ENCODE measurements around the gene QRFPR. TPM values are rescaled to one million over a fixed set of nuclear protein-coding genes. Genes with fewer than 3 reads are reported as not detected.

QRFPR gene
- polyA plus RNA-seq, 1 donor (not counting 4 experiments of a cell fraction or from before 2014, with no cell fraction given), result 0.38 TPM

- Histone ChIP-seq H3K36me3 (ENCODE audit: control insufficient read depth in 2 of 2, extremely low read depth in 1 of 2, insufficient read depth in 2 of 2, low read length in 2 of 2) (no peaks in the 10 kb centered on the region), H3K4me1 (ENCODE audit: control insufficient read depth, extremely low read depth, insufficient read depth, low read length) (peaks cover 7% of the 10 kb centered on the region), H3K4me2 (ENCODE audit: control insufficient read depth, extremely low read depth, insufficient read depth, low read depth, low read length) (no peak overlapping the region), H3K4me3 (ENCODE audit: control insufficient read depth in 2 of 3, extremely low read depth in 1 of 3, insufficient read depth in 2 of 3, low read depth in 1 of 3, low read length in 3 of 3) (no peak overlapping the region), H2AFZ (ENCODE audit: control insufficient read depth, low read length) (no peak overlapping the region), H3K27me3 (ENCODE audit: control insufficient read depth, extremely low read depth, insufficient read depth, low read length) (no peaks in the 10 kb centered on the region), H4K20me1 (ENCODE audit: control insufficient read depth, extremely low read depth, insufficient read depth, low read length) (no peaks in the 10 kb centered on the region), H3K27ac (ENCODE audit: control insufficient read depth, insufficient read depth, low read length) (no peak overlapping the region), H3K9ac (ENCODE audit: control insufficient read depth, extremely low read depth, insufficient read depth, low read length) (no peak overlapping the region), H3K9me3 (ENCODE audit: control insufficient read depth, low read depth, low read length) (no peaks in the 10 kb centered on the region), H3K9me1 (ENCODE audit: control insufficient read depth, extremely low read depth, insufficient read depth, low read length) (no peaks in the 10 kb centered on the region), H3K79me2 (ENCODE audit: control insufficient read depth, insufficient read depth, low read length) (no peaks in the 10 kb centered on the region)
- dilution Hi-C loops (cut with MboI; ENCODE audit: extremely low pct_ligation_motif_present, low sequenced_read_pairs), result no loop called here
- TF ChIP-seq EZH2 (IDR thresholded peaks at IDR 0.05; ENCODE audit: low read length) (no peak), CTCF (optimal IDR thresholded peaks at IDR 0.05 in 1 of 3, IDR thresholded peaks at IDR 0.05 in 1 of 3, conservative IDR thresholded peaks at IDR 0.05 in 1 of 3; ENCODE audit: extremely low read depth in 1 of 3, insufficient read depth in 2 of 3, low read length in 3 of 3) (no peak)
- DNase-seq (ENCODE audit: low read depth, low spot score), result no peak
- FAIRE-seq, result peak; percentile 44
Observed at GRCh38 chr4:121360495-121360894, 20.3 kb downstream of the QRFPR start.

- no peak for DNase-seq (ENCODE audit: low read depth, low spot score)
- Histone ChIP-seq H3K9me3 (ENCODE audit: control insufficient read depth, low read depth, low read length) (no peaks in the 10 kb centered on the region), H3K27ac (ENCODE audit: control insufficient read depth, insufficient read depth, low read length) (peak overlapping the region; percentile 7), H3K4me1 (ENCODE audit: control insufficient read depth, extremely low read depth, insufficient read depth, low read length) (peaks cover 7% of the 10 kb centered on the region), H3K36me3 (ENCODE audit: control insufficient read depth in 2 of 2, extremely low read depth in 1 of 2, insufficient read depth in 2 of 2, low read length in 2 of 2) (no peaks in the 10 kb centered on the region), H3K9ac (ENCODE audit: control insufficient read depth, extremely low read depth, insufficient read depth, low read length) (no peak overlapping the region), H4K20me1 (ENCODE audit: control insufficient read depth, extremely low read depth, insufficient read depth, low read length) (no peaks in the 10 kb centered on the region), H3K4me2 (ENCODE audit: control insufficient read depth, extremely low read depth, insufficient read depth, low read depth, low read length) (no peak overlapping the region), H3K9me1 (ENCODE audit: control insufficient read depth, extremely low read depth, insufficient read depth, low read length) (no peaks in the 10 kb centered on the region), H3K27me3 (ENCODE audit: control insufficient read depth, extremely low read depth, insufficient read depth, low read length) (no peaks in the 10 kb centered on the region), H3K4me3 (ENCODE audit: control insufficient read depth in 2 of 3, extremely low read depth in 1 of 3, insufficient read depth in 2 of 3, low read depth in 1 of 3, low read length in 3 of 3) (no peak overlapping the region), H2AFZ (ENCODE audit: control insufficient read depth, low read length) (no peak overlapping the region), H3K79me2 (ENCODE audit: control insufficient read depth, insufficient read depth, low read length) (no peaks in the 10 kb centered on the region)
- dilution Hi-C loops (cut with MboI; ENCODE audit: extremely low pct_ligation_motif_present, low sequenced_read_pairs), result no loop called here
- TF ChIP-seq CTCF (optimal IDR thresholded peaks at IDR 0.05 in 1 of 3, IDR thresholded peaks at IDR 0.05 in 1 of 3, conservative IDR thresholded peaks at IDR 0.05 in 1 of 3; ENCODE audit: extremely low read depth in 1 of 3, insufficient read depth in 2 of 3, low read length in 3 of 3) (no peak), EZH2 (IDR thresholded peaks at IDR 0.05; ENCODE audit: low read length) (no peak)
- peak; percentile 26 for FAIRE-seq
Observed at GRCh38 chr4:121358473-121358872, 22.3 kb downstream of the QRFPR start.
